Endothelial cell of umbilical vein (primary cell): ENCODE measurements around the gene CTDP1. TPM values are rescaled to one million over a fixed set of nuclear protein-coding genes. Genes with fewer than 3 reads are reported as not detected.

Source experiments
- BruUV-seq: library from RNA; stranded (reverse); fragments of 400-500 nt; replicated peaks from 2 replicates; lab custom pipeline; 2021; lab: Mats Ljungman, UMichigan
- CTCF ChIA-PET: fragments of 300-600, 350-600 bp; sonication (Branson Sonifier 250); formaldehyde crosslinking; loops from one replicate; lab custom pipeline; 2021; ENCODE audit warnings: antibody characterized with exemption, inconsistent platforms; lab: Charles Lee
- POLR2A ChIA-PET: fragments of 300-600, 350-600 bp; sonication (Branson Sonifier 250); formaldehyde crosslinking; loops from one replicate; lab custom pipeline; 2021; ENCODE audit warnings: antibody characterized with exemption, inconsistent platforms; lab: Charles Lee
- DNase-seq: peaks from one replicate; pipeline ENCODE4 v3.0.0-alpha.2; 2011; ENCODE audit warnings: low read depth, low spot score
- FAIRE-seq: peaks from 2 replicates; lab custom pipeline; 2011; peaks lifted over from hg19 to GRCh38; lab: Jason Lieb, UNC
- H2AFZ ChIP-seq: 2 replicates; pipeline ENCODE4 v1.6.0; 2012; ENCODE audit warnings: low read depth, low read length, control low read depth, inconsistent platforms
- H3K27ac ChIP-seq: 2 replicates; pipeline ENCODE4 v1.5.1; 2011; ENCODE audit warnings: low read depth, mild to moderate bottlenecking, control low read depth, low read length, moderate library complexity; ENCODE audit not compliant: insufficient read depth
- H3K27me3 ChIP-seq, 2 experiments: 2 replicates each; pipeline versions ENCODE4 v1.6.0 to v1.6.1; 2011; ENCODE audit warnings: low read length in 2 of 2, mixed read lengths in 1 of 2; ENCODE audit not compliant: control insufficient read depth in 2 of 2, insufficient read depth in 2 of 2
- H3K36me3 ChIP-seq, 2 experiments: 2 replicates in 1 of 2; 3 replicates in 1 of 2; pipeline ENCODE4 v1.5.1; 2011; ENCODE audit warnings: low read length in 2 of 2, mild to moderate bottlenecking in 1 of 2, moderate library complexity in 1 of 2; ENCODE audit not compliant: control insufficient read depth in 2 of 2, insufficient read depth in 2 of 2; ENCODE audit errors: extremely low read depth in 1 of 2
- H3K4me1 ChIP-seq: 3 replicates; pipeline ENCODE4 v1.5.1; 2011; ENCODE audit warnings: mild to moderate bottlenecking, low read length; ENCODE audit not compliant: control insufficient read depth, insufficient read depth; ENCODE audit errors: extremely low read depth
- H3K4me2 ChIP-seq: 2 replicates; pipeline ENCODE4 v1.6.1; 2011; ENCODE audit warnings: low read length, control low read depth, mixed read lengths; ENCODE audit not compliant: insufficient read depth
- H3K4me3 ChIP-seq, 3 experiments: fragments of 200-600 bp in 1 of 3; sonication (generic), shearing (Covaris generic) in 1 of 3; replicated peaks in 1 of 3; 2 replicates each; pipeline ENCODE4 v1.5.1; 2011 to 2016; ENCODE audit warnings: control low read depth in 3 of 3, low read length in 3 of 3, mild to moderate bottlenecking in 2 of 3, inconsistent platforms in 1 of 3, low read depth in 1 of 3, moderate library complexity in 1 of 3; ENCODE audit not compliant: insufficient read depth in 1 of 3
- H3K79me2 ChIP-seq: 2 replicates; pipeline ENCODE4 v1.6.0; 2012; ENCODE audit warnings: low read length, inconsistent platforms; ENCODE audit not compliant: control insufficient read depth, insufficient read depth
- H3K9ac ChIP-seq: replicated peaks from 2 replicates; pipeline ENCODE3; 2011; ENCODE audit warnings: low read length, control low read depth; ENCODE audit not compliant: insufficient read depth; ENCODE audit errors: extremely low read depth
- H3K9me1 ChIP-seq: replicated peaks from 3 replicates; pipeline ENCODE4 v1.6.0; 2011; ENCODE audit warnings: mild to moderate bottlenecking, low read length; ENCODE audit not compliant: control insufficient read depth, insufficient read depth; ENCODE audit errors: extremely low read depth
- H3K9me3 ChIP-seq: replicated peaks from 2 replicates; pipeline ENCODE4 v1.5.1; 2012; ENCODE audit warnings: low read length, inconsistent platforms; ENCODE audit not compliant: control insufficient read depth, insufficient read depth
- H4K20me1 ChIP-seq: replicated peaks from 2 replicates; pipeline ENCODE3; 2011; ENCODE audit warnings: mild to moderate bottlenecking, low read length; ENCODE audit not compliant: control insufficient read depth, insufficient read depth; ENCODE audit errors: extremely low read depth
- EZH2 ChIP-seq: IDR thresholded peaks from 2 replicates; pipeline ENCODE4 v1.6.1; 2012; ENCODE audit warnings: borderline replicate concordance, low read depth, mild to moderate bottlenecking, moderate library complexity, low read length, inconsistent platforms; ENCODE audit not compliant: severe bottlenecking
- MYC ChIP-seq: IDR thresholded peaks from one replicate; pipeline ENCODE4 v1.6.1; 2011; ENCODE audit warnings: mild to moderate bottlenecking, low read depth, low read length
- POLR2A ChIP-seq: IDR thresholded peaks from 2 replicates; pipeline ENCODE4 v1.6.1; 2012; ENCODE audit warnings: low read depth, mild to moderate bottlenecking, control low read depth, low read length
- dilution Hi-C: fragments of 300-500 bp; cut with MboI; formaldehyde crosslinking; loops from one replicate; pipeline ENCODE4 v1.15.0; 2019; ENCODE audit warnings: low sequenced_read_pairs; ENCODE audit not compliant: extremely low pct_ligation_motif_present
- intact Hi-C: fragments of 100-400 bp; cut with micrococcal nuclease; formaldehyde crosslinking; loops from one replicate; pipeline ENCODE4 v1.10.0; 2022
- polyA plus RNA-seq, 4 experiments: library from polyadenylated mRNA; depleted of rRNA in 3 of 4; stranded (reverse) in 3 of 4; unstranded in 1 of 4; fragments of >200 nt; gene quantifications; 2 replicates each; pipeline versions ENCODE4 v1.2.1 to v1.2.3, GENCODE V29; 2011 to 2012; ENCODE audit warnings: missing spikeins in 1 of 4
- total RNA-seq: library from RNA; stranded (reverse); gene quantifications from 2 replicates; pipeline ENCODE4 v1.2.3, GENCODE V29; 2021

Gene CTDP1
- total and polyA plus RNA-seq, 2 donors (not counting 3 experiments of a cell fraction or from before 2014, with no cell fraction given): 15.3 to 27.6 TPM

- FAIRE-seq: no peak
- no peak for TF ChIP-seq POLR2A
- Histone ChIP-seq H3K79me2 (no peaks in the 10 kb centered on the region), H3K4me3 (no peak overlapping the region), H2AFZ (no peak overlapping the region), H3K36me3 (peaks cover 0 to 5% of the 10 kb centered on the region in 2 experiments), H3K27me3 (no peaks in the 10 kb centered on the region), H3K9ac (no peak overlapping the region), H3K4me1 (no peaks in the 10 kb centered on the region), H3K27ac (no peak overlapping the region), H3K4me2 (no peak overlapping the region), H3K9me1 (no peaks in the 10 kb centered on the region), H4K20me1 (no peaks in the 10 kb centered on the region), H3K9me3 (no peaks in the 10 kb centered on the region)
- BruUV-seq: no TSS peak
- CTCF ChIA-PET: no interaction called here
- POLR2A ChIA-PET: no interaction called here
- no peak for DNase-seq
- dilution Hi-C loops (no loop called here), intact Hi-C loops (no loop called here)
Observed at GRCh38 chr18:79747156-79747845, 67.7 kb downstream of the CTDP1 start.

- no peak overlapping the region for H3K9ac ChIP-seq
- ChIA-PET CTCF (no interaction called here), POLR2A (no interaction called here)
- FAIRE-seq: no peak
- intact Hi-C loops: no loop called here
- dilution Hi-C loops: no loop called here
- H3K4me1 ChIP-seq: no peaks in the 10 kb centered on the region
- no peaks in the 10 kb centered on the region for H4K20me1 ChIP-seq
- no peaks in the 10 kb centered on the region for H3K9me1 ChIP-seq
- H2AFZ ChIP-seq: no peak overlapping the region
- H3K27ac ChIP-seq: no peak overlapping the region
- peaks cover 0 to 5% of the 10 kb centered on the region in 2 experiments for H3K36me3 ChIP-seq
- BruUV-seq: no TSS peak
- H3K4me2 ChIP-seq: no peak overlapping the region
- no peaks in the 10 kb centered on the region for H3K9me3 ChIP-seq
- no peak overlapping the region for H3K4me3 ChIP-seq
- no peak for DNase-seq
- no peaks in the 10 kb centered on the region for H3K79me2 ChIP-seq
- no peak for TF ChIP-seq EZH2
- no peak for TF ChIP-seq MYC
- no peak for TF ChIP-seq POLR2A
- H3K27me3 ChIP-seq: no peaks in the 10 kb centered on the region
Observed at GRCh38 chr18:79748321-79749180, 68.9 kb downstream of the CTDP1 start.
